ENCODE measurements around the gene SPACA7.

DNA sequence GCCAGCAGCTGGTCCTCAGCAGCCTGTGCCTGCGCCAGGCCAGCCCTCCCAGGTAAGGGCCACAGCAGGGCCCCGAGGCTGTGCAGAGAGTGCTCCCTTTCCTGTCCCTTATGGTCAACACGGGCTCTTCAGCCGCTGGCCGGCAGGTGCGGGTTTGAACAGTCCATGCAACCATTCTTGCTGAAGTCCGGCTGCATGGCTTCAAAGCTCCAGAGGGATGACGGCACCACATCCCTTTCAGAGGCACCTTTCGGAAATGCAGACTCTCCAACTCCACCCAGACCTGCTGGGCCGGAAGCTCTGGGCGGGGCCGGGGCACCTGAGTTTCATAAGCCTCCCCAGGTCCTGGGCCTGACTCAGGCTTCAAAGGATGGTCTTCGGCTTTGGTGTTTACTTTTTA is 81.3 kb downstream of the SPACA7 start:
- TF ChIP-seq, protein P1, sequence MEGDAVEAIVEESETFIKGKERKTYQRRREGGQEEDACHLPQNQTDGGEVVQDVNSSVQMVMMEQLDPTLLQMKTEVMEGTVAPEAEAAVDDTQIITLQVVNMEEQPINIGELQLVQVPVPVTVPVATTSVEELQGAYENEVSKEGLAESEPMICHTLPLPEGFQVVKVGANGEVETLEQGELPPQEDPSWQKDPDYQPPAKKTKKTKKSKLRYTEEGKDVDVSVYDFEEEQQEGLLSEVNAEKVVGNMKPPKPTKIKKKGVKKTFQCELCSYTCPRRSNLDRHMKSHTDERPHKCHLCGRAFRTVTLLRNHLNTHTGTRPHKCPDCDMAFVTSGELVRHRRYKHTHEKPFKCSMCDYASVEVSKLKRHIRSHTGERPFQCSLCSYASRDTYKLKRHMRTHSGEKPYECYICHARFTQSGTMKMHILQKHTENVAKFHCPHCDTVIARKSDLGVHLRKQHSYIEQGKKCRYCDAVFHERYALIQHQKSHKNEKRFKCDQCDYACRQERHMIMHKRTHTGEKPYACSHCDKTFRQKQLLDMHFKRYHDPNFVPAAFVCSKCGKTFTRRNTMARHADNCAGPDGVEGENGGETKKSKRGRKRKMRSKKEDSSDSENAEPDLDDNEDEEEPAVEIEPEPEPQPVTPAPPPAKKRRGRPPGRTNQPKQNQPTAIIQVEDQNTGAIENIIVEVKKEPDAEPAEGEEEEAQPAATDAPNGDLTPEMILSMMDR (IDR thresholded peaks at IDR 0.05; ENCODE audit: poor library complexity, severe bottlenecking): no peak
- TF ChIP-seq SMC3 (conservative IDR thresholded peaks at IDR 0.05; ENCODE audit: poor library complexity) (no peak), EP300 (conservative IDR thresholded peaks at IDR 0.05; ENCODE audit: poor library complexity, severe bottlenecking) (no peak), TAF1 (IDR thresholded peaks at IDR 0.05; ENCODE audit: low read depth) (no peak)
- TF ChIP-seq, protein P2, sequence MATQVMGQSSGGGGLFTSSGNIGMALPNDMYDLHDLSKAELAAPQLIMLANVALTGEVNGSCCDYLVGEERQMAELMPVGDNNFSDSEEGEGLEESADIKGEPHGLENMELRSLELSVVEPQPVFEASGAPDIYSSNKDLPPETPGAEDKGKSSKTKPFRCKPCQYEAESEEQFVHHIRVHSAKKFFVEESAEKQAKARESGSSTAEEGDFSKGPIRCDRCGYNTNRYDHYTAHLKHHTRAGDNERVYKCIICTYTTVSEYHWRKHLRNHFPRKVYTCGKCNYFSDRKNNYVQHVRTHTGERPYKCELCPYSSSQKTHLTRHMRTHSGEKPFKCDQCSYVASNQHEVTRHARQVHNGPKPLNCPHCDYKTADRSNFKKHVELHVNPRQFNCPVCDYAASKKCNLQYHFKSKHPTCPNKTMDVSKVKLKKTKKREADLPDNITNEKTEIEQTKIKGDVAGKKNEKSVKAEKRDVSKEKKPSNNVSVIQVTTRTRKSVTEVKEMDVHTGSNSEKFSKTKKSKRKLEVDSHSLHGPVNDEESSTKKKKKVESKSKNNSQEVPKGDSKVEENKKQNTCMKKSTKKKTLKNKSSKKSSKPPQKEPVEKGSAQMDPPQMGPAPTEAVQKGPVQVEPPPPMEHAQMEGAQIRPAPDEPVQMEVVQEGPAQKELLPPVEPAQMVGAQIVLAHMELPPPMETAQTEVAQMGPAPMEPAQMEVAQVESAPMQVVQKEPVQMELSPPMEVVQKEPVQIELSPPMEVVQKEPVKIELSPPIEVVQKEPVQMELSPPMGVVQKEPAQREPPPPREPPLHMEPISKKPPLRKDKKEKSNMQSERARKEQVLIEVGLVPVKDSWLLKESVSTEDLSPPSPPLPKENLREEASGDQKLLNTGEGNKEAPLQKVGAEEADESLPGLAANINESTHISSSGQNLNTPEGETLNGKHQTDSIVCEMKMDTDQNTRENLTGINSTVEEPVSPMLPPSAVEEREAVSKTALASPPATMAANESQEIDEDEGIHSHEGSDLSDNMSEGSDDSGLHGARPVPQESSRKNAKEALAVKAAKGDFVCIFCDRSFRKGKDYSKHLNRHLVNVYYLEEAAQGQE (IDR thresholded peaks at IDR 0.05; ENCODE audit: borderline replicate concordance): no peak
